Liver (tissue), 9 donors: ENCODE results near the gene CDC42BPA. TPM values are rescaled to one million over a fixed set of nuclear protein-coding genes. Genes with fewer than 3 reads are reported as not detected.

Source experiments
- DNase-seq: peaks from one replicate; pipeline ENCODE4 v3.0.0-alpha.2; 2017; ENCODE audit warnings: low spot score
- H3K27ac ChIP-seq, 2 donors: one replicate each; pipeline ENCODE4 v1.7.0; 2013; ENCODE audit warnings: inconsistent platforms in 2 of 2, low read length in 2 of 2, control low read depth in 1 of 2, low read depth in 1 of 2, mild to moderate bottlenecking in 1 of 2
- H3K27me3 ChIP-seq, 4 donors: one replicate each; pipeline versions ENCODE4 v1.6.1 to v1.7.0; 2013; ENCODE audit warnings: low read length in 3 of 4, inconsistent platforms in 1 of 4, mild to moderate bottlenecking in 1 of 4, moderate library complexity in 1 of 4; ENCODE audit not compliant: control insufficient read depth in 4 of 4, insufficient read depth in 4 of 4
- H3K36me3 ChIP-seq, 4 donors: one replicate each; pipeline versions ENCODE4 v1.6.1 to v1.7.0; 2013; ENCODE audit warnings: low read length in 3 of 4, mild to moderate bottlenecking in 3 of 4, low read depth in 1 of 4, moderate library complexity in 1 of 4; ENCODE audit not compliant: control insufficient read depth in 4 of 4, insufficient read depth in 3 of 4
- H3K4me1 ChIP-seq, 4 donors: one replicate each; pipeline versions ENCODE4 v1.6.1 to v1.7.0; 2013; ENCODE audit warnings: low read length in 3 of 4, mild to moderate bottlenecking in 3 of 4, moderate library complexity in 1 of 4; ENCODE audit not compliant: control insufficient read depth in 4 of 4, insufficient read depth in 4 of 4
- H3K4me3 ChIP-seq, 3 donors: one replicate each; pipeline versions ENCODE4 v1.6.1 to v1.7.0; 2013; ENCODE audit warnings: low read length in 3 of 3, control low read depth in 1 of 3, low read depth in 1 of 3, mild to moderate bottlenecking in 1 of 3
- H3K9ac ChIP-seq, 2 donors: one replicate each; pipeline ENCODE4 v1.7.0; 2013; ENCODE audit warnings: low read length in 2 of 2, mild to moderate bottlenecking in 2 of 2, moderate library complexity in 2 of 2, control low read depth in 1 of 2, low read depth in 1 of 2
- H3K9me3 ChIP-seq, 4 donors: one replicate each; pipeline versions ENCODE4 v1.6.1 to v1.7.0; 2013; ENCODE audit warnings: low read length in 3 of 4; ENCODE audit not compliant: control insufficient read depth in 4 of 4
- ATF3 ChIP-seq: IDR thresholded peaks from 2 replicates; pipeline ENCODE4 v1.6.1; 2016; ENCODE audit warnings: antibody characterized with exemption
- CTCF ChIP-seq: fragments of 150-350 bp; IDR thresholded peaks from 2 replicates; pipeline ENCODE4 v1.5.1; 2017; ENCODE audit warnings: improper control_type of control experiment, low read depth, low read length; ENCODE audit not compliant: missing input control
- FOXA1 ChIP-seq: IDR thresholded peaks from 2 replicates; pipeline ENCODE4 v1.6.1; 2016; ENCODE audit warnings: antibody characterized with exemption
- FOXA2 ChIP-seq: IDR thresholded peaks from 2 replicates; pipeline ENCODE4 v1.6.1; 2016; ENCODE audit warnings: antibody characterized with exemption
- MAX ChIP-seq: IDR thresholded peaks from 2 replicates; pipeline ENCODE4 v1.6.1; 2016; ENCODE audit warnings: antibody characterized with exemption
- NR2F2 ChIP-seq: IDR thresholded peaks from 2 replicates; pipeline ENCODE4 v1.6.1; 2016; ENCODE audit warnings: antibody characterized with exemption
- REST ChIP-seq: IDR thresholded peaks from 2 replicates; pipeline ENCODE4 v1.6.1; 2016; ENCODE audit warnings: antibody characterized with exemption, mild to moderate bottlenecking
- RXRA ChIP-seq, 2 donors: IDR thresholded peaks; 2 replicates each; pipeline ENCODE4 v1.6.1; 2017 to 2018; ENCODE audit warnings: antibody characterized with exemption in 2 of 2, mild to moderate bottlenecking in 1 of 2
- SP1 ChIP-seq: IDR thresholded peaks from 2 replicates; pipeline ENCODE4 v1.6.1; 2018; ENCODE audit warnings: antibody characterized with exemption, mild to moderate bottlenecking
- TAF1 ChIP-seq: conservative IDR thresholded peaks from 2 replicates; pipeline ENCODE4 v1.6.1; 2016; ENCODE audit warnings: antibody characterized with exemption, mild to moderate bottlenecking
- ZBTB33 ChIP-seq: IDR thresholded peaks from 2 replicates; pipeline ENCODE4 v1.6.1; 2016; ENCODE audit warnings: antibody characterized with exemption
- WGBS: extraction: QIAGEN DNeasy Blood & Tissue Kit; methylation state at CpG from one replicate; pipeline ENCODE4 v1.1.7; 2013; 5-methylcytosine and 5-hydroxymethylcytosine counted together
- polyA plus RNA-seq, 2 donors: library from polyadenylated mRNA; stranded (reverse) in 1 of 2; unstranded in 1 of 2; fragments of 200-250 nt in 1 of 2; fragments of >200 nt in 1 of 2; fragmentation: Nextera tagmentation in 1 of 2; extraction: Ambion mirVana in 1 of 2; gene quantifications; one replicate each; pipeline versions ENCODE4 v1.2.1 to v1.2.3, GENCODE V29; 2013 to 2015
- total RNA-seq, 2 donors: library from RNA; depleted of rRNA; stranded (reverse); fragments of >200 nt; gene quantifications; one replicate each; pipeline ENCODE4 v1.2.3, GENCODE V29; 2014
- donor health status: healthy.
- donor health status: healthy.
- donor health status: healthy.
- donor health status: healthy.
- donor health status: healthy.

CDC42BPA gene
- total and polyA plus RNA-seq, 4 donors, result 5.8 to 39.9 (median 24.3) TPM

GRCh38 chr1:226989085-226989920 lies 329.0 kb downstream of the CDC42BPA start:
- H3K36me3 ChIP-seq, result peaks cover 9 to 45% (median 13%) of the 10 kb centered on the region in 4 donors
- no peak overlapping the region for H3K27ac ChIP-seq
- H3K4me3 ChIP-seq, result no peak overlapping the region
- no peak for TF ChIP-seq TAF1
- no peak for TF ChIP-seq MAX
- TF ChIP-seq NR2F2, result no peak
- TF ChIP-seq ATF3, result no peak
- no peak for TF ChIP-seq FOXA1
- TF ChIP-seq SP1, result no peak
- TF ChIP-seq RXRA (IDR thresholded peaks at IDR 0.05), result no peak
- TF ChIP-seq CTCF, result no peak
- TF ChIP-seq ZBTB33, result no peak
- TF ChIP-seq FOXA2, result no peak
- H3K4me1 ChIP-seq, result peaks cover 6 to 9% (median 7%) of the 10 kb centered on the region in 4 donors
- DNase-seq, result no peak
- 72% methylated on average over 12 of the region's 12 CpGs for WGBS
- H3K9me3 ChIP-seq, result no peaks in the 10 kb centered on the region
- no peaks in the 10 kb centered on the region for H3K27me3 ChIP-seq
- no peak overlapping the region for H3K9ac ChIP-seq

GRCh38 chr1:226988334-226988666 lies 330.0 kb downstream of the CDC42BPA start:
- Histone ChIP-seq H3K4me1 (peaks cover 6 to 9% (median 7%) of the 10 kb centered on the region in 4 donors), H3K9me3 (no peaks in the 10 kb centered on the region), H3K27ac (no peak overlapping the region), H3K9ac (no peak overlapping the region), H3K27me3 (no peaks in the 10 kb centered on the region), H3K36me3 (peaks cover 13 to 43% (median 16%) of the 10 kb centered on the region in 4 donors), H3K4me3 (no peak overlapping the region)
- TF ChIP-seq ZBTB33 (no peak), REST (no peak), SP1 (no peak)
- 63% methylated on average over 3 of the region's 3 CpGs for WGBS
- no peak for DNase-seq
